Adrenal gland (tissue), 12 donors: Measurements from ENCODE around the gene ZNF669. TPM values are rescaled to one million over a fixed set of nuclear protein-coding genes. Genes with fewer than 3 reads are reported as not detected.

Source experiments
- DNase-seq, 7 donors: peaks; one replicate each; pipeline ENCODE4 v3.0.0-alpha.2; 2019 to 2020
- H3K27ac ChIP-seq, 5 donors: fragments of 200-600 bp; sonication (generic) in 4 of 5; 1 replicate in 3 of 5; 2 replicates in 2 of 5; pipeline versions ENCODE4 v1.5.1 to v1.8.0; 2016 to 2020; ENCODE audit warnings: mild to moderate bottlenecking in 1 of 5
- H3K27me3 ChIP-seq: fragments of 200-600 bp; 2 replicates; pipeline ENCODE4 v1.8.0; 2021
- H3K36me3 ChIP-seq, 2 donors: fragments of 200-600 bp; replicated peaks in 1 of 2; 1 replicate in 1 of 2; 2 replicates in 1 of 2; pipeline versions ENCODE4 v1.5.1 to v1.8.0; 2018 to 2022
- H3K4me1 ChIP-seq, 2 donors: fragments of 200-600 bp; replicated peaks in 1 of 2; 1 replicate in 1 of 2; 2 replicates in 1 of 2; pipeline versions ENCODE4 v1.5.1 to v1.8.0; 2018 to 2021
- H3K4me3 ChIP-seq, 4 donors: fragments of 200-600 bp; sonication (generic) in 3 of 4; one replicate each; pipeline ENCODE4 v1.5.1; 2016 to 2018
- H3K9me3 ChIP-seq, 3 donors: fragments of 200-600 bp; sonication (generic) in 1 of 3; replicated peaks in 1 of 3; 1 replicate in 2 of 3; 2 replicates in 1 of 3; pipeline versions ENCODE4 v1.5.1 to v1.8.0; 2016 to 2021
- POLR2A ChIP-seq, 2 donors: fragments of 450-650 bp; IDR thresholded peaks; one replicate each; pipeline ENCODE4 v1.6.1; 2017; ENCODE audit warnings: antibody characterized with exemption in 2 of 2, mild to moderate bottlenecking in 2 of 2, moderate library complexity in 1 of 2
- WGBS, 4 donors: extraction: QIAGEN DNeasy Blood & Tissue Kit in 2 of 4; methylation state at CpG; one replicate each; pipeline versions ENCODE4 v1.1.5 to v1.1.7; 2013 to 2017; 5-methylcytosine and 5-hydroxymethylcytosine counted together
- intact Hi-C, 2 donors: fragments of 100-400 bp; cut with DNase I; formaldehyde crosslinking; loops; one replicate each; pipeline versions ENCODE4 v1.14.1 to v1.15.0; 2022 to 2023
- polyA plus RNA-seq, 3 donors: library from polyadenylated mRNA; stranded (reverse); fragments of 200-250 nt in 2 of 3; fragments of 350-450 nt in 1 of 3; fragmentation: Illumina TruSeq in 1 of 3; extraction: RNeasy Lipid Tissue Mini Kit (QIAGEN cat#74804) in 1 of 3; gene quantifications; one replicate each; pipeline ENCODE4 v1.2.3, GENCODE V29; 2013 to 2014
- total RNA-seq, 9 donors: library from RNA; depleted of rRNA in 4 of 9; stranded (reverse); fragments of >200 nt in 4 of 9; fragments of 120-200 nt in 1 of 9; fragmentation: NEBNext Ultra II Directional in 1 of 9; extraction: Animal tissue kit (Norgen Biotek cat#: 25700) in 1 of 9; gene quantifications; one replicate each; pipeline versions ENCODE4 v1.1.0 to v1.2.4, GENCODE V29; 2013 to 2023
- TF ChIP-seq, protein P1 (sequence below), 6 experiments: fragments of 450-650 bp in 4 of 6; fragments of 200-600 bp in 2 of 6; sonication (generic) in 1 of 6; IDR thresholded peaks; 1 replicate in 5 of 6; 2 replicates in 1 of 6; pipeline versions ENCODE4 v1.5.1 to v1.8.0; 2016 to 2021; ENCODE audit warnings: antibody characterized with exemption in 6 of 6, mild to moderate bottlenecking in 2 of 6, moderate library complexity in 1 of 6
- donor health status: healthy with polysubstance abuse.
- donor health status: Bipolar disorder and iron deficiency.
- donor health status: DM: yes; HTN: yes; CAD: no.
- donor health status: DM: no; HTN: no; CAD: no.
- donor health status: DM: no; HTN: no; CAD: no.
- donor health status: DM: yes; HTN: yes; CAD: no.

ZNF669 gene
- total and polyA plus RNA-seq, 12 donors, result 1.2 to 11.3 (median 5.1) TPM

GRCh38 chr1:247115545-247115944 lies 11.4 kb upstream of the ZNF669 start:
- H3K27ac ChIP-seq, result no peak overlapping the region
- H3K4me1 ChIP-seq, result peaks cover 6 to 10% of the 10 kb centered on the region in 2 donors
- intact Hi-C loops, result no loop called here
- WGBS, 4 donors, result 72 to 85% (median 75%) methylated on average over 3 to 12 of the region's 12 CpGs
- no peaks in the 10 kb centered on the region for H3K36me3 ChIP-seq
- no peak for DNase-seq
- TF ChIP-seq, protein P1, sequence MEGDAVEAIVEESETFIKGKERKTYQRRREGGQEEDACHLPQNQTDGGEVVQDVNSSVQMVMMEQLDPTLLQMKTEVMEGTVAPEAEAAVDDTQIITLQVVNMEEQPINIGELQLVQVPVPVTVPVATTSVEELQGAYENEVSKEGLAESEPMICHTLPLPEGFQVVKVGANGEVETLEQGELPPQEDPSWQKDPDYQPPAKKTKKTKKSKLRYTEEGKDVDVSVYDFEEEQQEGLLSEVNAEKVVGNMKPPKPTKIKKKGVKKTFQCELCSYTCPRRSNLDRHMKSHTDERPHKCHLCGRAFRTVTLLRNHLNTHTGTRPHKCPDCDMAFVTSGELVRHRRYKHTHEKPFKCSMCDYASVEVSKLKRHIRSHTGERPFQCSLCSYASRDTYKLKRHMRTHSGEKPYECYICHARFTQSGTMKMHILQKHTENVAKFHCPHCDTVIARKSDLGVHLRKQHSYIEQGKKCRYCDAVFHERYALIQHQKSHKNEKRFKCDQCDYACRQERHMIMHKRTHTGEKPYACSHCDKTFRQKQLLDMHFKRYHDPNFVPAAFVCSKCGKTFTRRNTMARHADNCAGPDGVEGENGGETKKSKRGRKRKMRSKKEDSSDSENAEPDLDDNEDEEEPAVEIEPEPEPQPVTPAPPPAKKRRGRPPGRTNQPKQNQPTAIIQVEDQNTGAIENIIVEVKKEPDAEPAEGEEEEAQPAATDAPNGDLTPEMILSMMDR (IDR thresholded peaks at IDR 0.05), result no peak
- TF ChIP-seq POLR2A (IDR thresholded peaks at IDR 0.05), result no peak
- no peaks in the 10 kb centered on the region for H3K9me3 ChIP-seq
- no peak overlapping the region for H3K4me3 ChIP-seq
- H3K27me3 ChIP-seq, result no peaks in the 10 kb centered on the region

DNA sequence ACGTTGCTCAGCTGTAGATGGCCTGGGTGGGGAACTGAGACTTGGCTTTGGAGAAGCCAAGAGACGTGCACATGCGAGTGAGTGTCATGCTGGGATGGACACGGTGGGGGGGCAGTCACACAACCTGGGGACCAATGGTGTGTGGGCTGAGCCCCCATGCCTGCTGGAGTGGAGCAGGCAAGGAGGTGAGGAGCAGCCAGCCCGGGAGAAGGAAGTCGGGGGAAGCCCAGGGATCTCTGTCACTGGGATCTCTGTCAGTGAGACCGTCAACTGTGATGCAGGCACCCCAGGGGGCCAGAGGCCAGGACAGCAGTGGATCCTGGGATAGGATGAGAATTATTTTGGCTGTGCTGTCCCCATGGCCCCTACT lies 11.0 kb upstream of the ZNF669 start:
- Histone ChIP-seq H3K36me3 (no peaks in the 10 kb centered on the region), H3K4me1 (peaks cover 6 to 10% of the 10 kb centered on the region in 2 donors), H3K4me3 (no peak overlapping the region), H3K27me3 (no peaks in the 10 kb centered on the region), H3K27ac (no peak overlapping the region), H3K9me3 (no peaks in the 10 kb centered on the region)
- DNase-seq, result no peak
- 71 to 85% (median 77%) methylated on average over 7 of the region's 7 CpGs for WGBS, 4 donors
- TF ChIP-seq POLR2A (IDR thresholded peaks at IDR 0.05), result no peak
- TF ChIP-seq, protein P1 (IDR thresholded peaks at IDR 0.05), result no peak
- intact Hi-C loops, result no loop called here

DNA sequence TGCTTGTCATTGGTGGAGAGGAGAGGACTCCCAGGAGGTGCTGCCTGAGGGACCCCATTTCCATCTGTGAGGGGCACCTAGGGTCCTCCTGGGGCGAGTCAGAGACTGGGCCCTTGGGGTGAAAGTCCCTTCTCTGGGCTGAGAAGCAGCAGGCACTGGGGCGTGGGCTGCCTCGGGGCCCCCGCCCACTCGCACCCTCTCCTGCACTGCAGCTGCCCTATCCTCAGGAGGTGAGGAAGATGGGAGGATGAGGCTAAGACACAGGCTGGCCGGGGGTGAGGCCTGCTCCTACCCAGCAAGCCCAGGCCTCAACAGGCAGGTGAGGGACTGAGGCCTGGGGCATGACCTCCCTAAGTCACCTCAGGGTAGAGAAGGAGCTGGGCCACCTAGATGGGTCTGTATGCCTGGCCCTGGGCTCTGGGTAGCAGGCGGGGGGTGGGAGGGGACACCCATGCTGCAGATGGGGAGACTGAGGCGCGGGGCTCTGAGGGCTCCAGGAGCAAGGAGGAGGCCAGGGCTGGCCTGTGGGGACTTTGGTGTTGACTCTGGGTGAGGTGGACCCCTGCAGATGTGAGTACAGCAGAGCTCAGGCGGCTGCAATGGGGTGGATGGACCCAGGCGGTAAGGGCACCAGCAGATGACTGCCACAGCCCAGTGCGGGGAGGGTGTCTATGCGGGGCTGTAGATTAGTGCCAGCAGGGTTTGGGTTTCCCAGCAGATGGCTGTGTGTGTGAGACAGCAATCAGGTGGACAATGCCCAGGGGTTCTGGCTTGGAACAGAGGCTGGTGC lies 10.4 kb upstream of the ZNF669 start:
- Histone ChIP-seq H3K36me3 (no peaks in the 10 kb centered on the region), H3K4me1 (peaks cover 6 to 10% of the 10 kb centered on the region in 2 donors), H3K4me3 (no peak overlapping the region), H3K27me3 (no peaks in the 10 kb centered on the region), H3K27ac (no peak overlapping the region), H3K9me3 (no peaks in the 10 kb centered on the region)
- no peak for DNase-seq
- intact Hi-C loops, result no loop called here
- TF ChIP-seq, protein P1 (IDR thresholded peaks at IDR 0.05), result no peak
- TF ChIP-seq POLR2A (IDR thresholded peaks at IDR 0.05), result no peak
- 83 to 91% (median 89%) methylated on average over 6 to 13 of the region's 13 CpGs for WGBS, 4 donors

- WGBS, 4 donors, result 82 to 97% (median 92%) methylated on average over 5 of the region's 5 CpGs
- TF ChIP-seq, protein P1 (IDR thresholded peaks at IDR 0.05), result no peak
- TF ChIP-seq POLR2A (IDR thresholded peaks at IDR 0.05), result no peak
- H3K27ac ChIP-seq, result no peak overlapping the region
- no peak for DNase-seq
- intact Hi-C loops, result no loop called here
- H3K9me3 ChIP-seq, result no peaks in the 10 kb centered on the region
- no peaks in the 10 kb centered on the region for H3K27me3 ChIP-seq
- peaks cover 6 to 10% of the 10 kb centered on the region in 2 donors for H3K4me1 ChIP-seq
- no peaks in the 10 kb centered on the region for H3K36me3 ChIP-seq
- no peak overlapping the region for H3K4me3 ChIP-seq
Measured at GRCh38 chr1:247113733-247114271, 9.6 kb upstream of the ZNF669 start.
